C4-2B (cell line): ENCODE data around the gene SLC2A13.

Experiments
- H3K27ac ChIP-seq: fragments of 450-650 bp; 2 replicates; pipeline ENCODE4 v1.5.1; 2017
- CTCF ChIP-seq: fragments of 450-650 bp; conservative IDR thresholded peaks from 2 replicates; pipeline ENCODE4 v1.5.1; 2017; ENCODE audit warnings: mild to moderate bottlenecking
- ZFX ChIP-seq: fragments of 450-650 bp; IDR thresholded peaks from 2 replicates; pipeline ENCODE4 v1.6.1; 2017

The SLC2A13 gene

GRCh38 chr12:40104461-40105264 is 1.2 kb downstream of the SLC2A13 start:
- TF ChIP-seq ZFX (no peak), CTCF (no peak)
- peak overlapping the region; percentile 60 for H3K27ac ChIP-seq

- no peak overlapping the region for H3K27ac ChIP-seq
- TF ChIP-seq CTCF (no peak), ZFX (no peak)
These were observed 2.8 kb downstream of the SLC2A13 start for GRCh38 chr12:40103043-40103442.

- TF ChIP-seq ZFX, result no peak
- no peak for TF ChIP-seq CTCF
- H3K27ac ChIP-seq, result no peak overlapping the region
These were observed 4.1 kb downstream of the SLC2A13 start for GRCh38 chr12:40101747-40102146.

GRCh38 chr12:40099423-40099853 is 6.4 kb downstream of the SLC2A13 start:
- no peak overlapping the region for H3K27ac ChIP-seq
- TF ChIP-seq CTCF (no peak), ZFX (no peak)

GRCh38 chr12:40098406-40099145 is 7.3 kb downstream of the SLC2A13 start:
- H3K27ac ChIP-seq, result no peak overlapping the region

GRCh38 chr12:40093512-40093911 is 12.4 kb downstream of the SLC2A13 start:
- TF ChIP-seq ZFX (no peak), CTCF (no peak)

More at GRCh38 chr12:40098406-40099145, 7.3 kb downstream of the SLC2A13 start:
- no peak for TF ChIP-seq CTCF
- no peak for TF ChIP-seq ZFX

GRCh38 chr12:40086471-40086870 is 19.4 kb downstream of the SLC2A13 start:
- TF ChIP-seq ZFX (no peak), CTCF (no peak)
- H3K27ac ChIP-seq, result no peak overlapping the region

More at GRCh38 chr12:40093512-40093911, 12.4 kb downstream of the SLC2A13 start:
- no peak overlapping the region for H3K27ac ChIP-seq
